CD4-positive, alpha-beta T cell treated with Interleukin-15 for 4 hours (primary cell): Measurements from ENCODE around the gene VWDE.
"Not testable (repeated sequence)": the region's sequence is repeated elsewhere in the genome, so short reads cannot be mapped to it uniquely, and the experiment has no call there.

Experiments
- DNase-seq: peaks from one replicate; pipeline ENCODE4 v3.0.0-alpha.2; 2020; ENCODE audit warnings: low spot score

Gene VWDE

GRCh38 chr7:12403287-12404181, at the start of gene VWDE:
TSS of gene VWDE (minus strand) at chr7:12403865. CDS start at chr7:12403716, 149 bp downstream.
- DNase-seq: peak; percentile 2

- not testable (repeated sequence) for DNase-seq
Observed at GRCh38 chr7:12453136-12453535, 49.5 kb upstream of the VWDE start.

- DNase-seq: no peak
Observed at GRCh38 chr7:12450615-12451014, 47.0 kb upstream of the VWDE start.

GRCh38 chr7:12444785-12445184, 41.1 kb upstream of the VWDE start:
- DNase-seq: no peak

- no peak for DNase-seq
Observed at GRCh38 chr7:12440229-12440628, 36.6 kb upstream of the VWDE start.

GRCh38 chr7:12436896-12437535, 33.4 kb upstream of the VWDE start:
- no peak for DNase-seq

- DNase-seq: no peak
Observed at GRCh38 chr7:12436126-12436525, 32.5 kb upstream of the VWDE start.

GRCh38 chr7:12434012-12434642, 30.5 kb upstream of the VWDE start:
- DNase-seq: no peak

- no peak for DNase-seq
Observed at GRCh38 chr7:12431886-12432556, 28.4 kb upstream of the VWDE start.

- no peak for DNase-seq
Observed at GRCh38 chr7:12425311-12425710, 21.6 kb upstream of the VWDE start.

GRCh38 chr7:12423997-12424745, 20.5 kb upstream of the VWDE start:
- DNase-seq: no peak

GRCh38 chr7:12423355-12423996, 19.8 kb upstream of the VWDE start:
- DNase-seq: no peak

GRCh38 chr7:12422554-12423320, 19.1 kb upstream of the VWDE start:
- no peak for DNase-seq

GRCh38 chr7:12418452-12418851, 14.8 kb upstream of the VWDE start:
- no peak for DNase-seq

GRCh38 chr7:12415072-12415471, 11.4 kb upstream of the VWDE start:
- DNase-seq: no peak

GRCh38 chr7:12412407-12412806, 8.7 kb upstream of the VWDE start:
- no peak for DNase-seq

- no peak for DNase-seq
Observed at GRCh38 chr7:12410523-12410922, 6.9 kb upstream of the VWDE start.

GRCh38 chr7:12409097-12409711, 5.5 kb upstream of the VWDE start:
- no peak for DNase-seq

GRCh38 chr7:12407652-12408051, 4.0 kb upstream of the VWDE start:
- DNase-seq: not testable (repeated sequence)

- no peak for DNase-seq
Observed at GRCh38 chr7:12402365-12402725, 1.3 kb downstream of the VWDE start.
